HG03045 (cell line): ENCODE data around the gene GSTK1.

Experiments
- ATAC-seq: cut with Tn5 transposase; IDR thresholded peaks from one replicate; pipeline ENCODE4 v1.9.1; 2021; ENCODE audit warnings: mild to moderate bottlenecking, moderate library complexity; ENCODE audit not compliant: unreplicated experiment

GSTK1 gene

DNA sequence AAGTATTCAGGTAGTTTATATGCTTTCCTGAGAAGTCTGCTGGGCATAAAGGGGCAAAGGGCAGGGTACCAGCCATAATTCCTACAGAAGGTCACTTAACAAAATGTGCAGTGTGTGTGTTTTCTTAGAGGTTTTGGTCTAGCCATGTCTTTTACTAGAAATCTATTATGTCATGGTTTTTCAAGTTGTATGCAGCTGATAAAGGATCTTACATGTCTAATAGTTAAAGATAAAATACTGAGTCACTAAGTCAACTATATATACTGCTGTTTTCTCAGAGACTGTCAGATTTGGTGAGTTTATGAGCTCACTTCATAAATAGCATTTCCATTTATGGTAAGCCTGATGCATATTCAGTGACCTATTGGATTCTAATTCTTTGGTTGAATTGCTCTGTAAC lies 32.6 kb downstream of the GSTK1 start:
- no peak for ATAC-seq

DNA sequence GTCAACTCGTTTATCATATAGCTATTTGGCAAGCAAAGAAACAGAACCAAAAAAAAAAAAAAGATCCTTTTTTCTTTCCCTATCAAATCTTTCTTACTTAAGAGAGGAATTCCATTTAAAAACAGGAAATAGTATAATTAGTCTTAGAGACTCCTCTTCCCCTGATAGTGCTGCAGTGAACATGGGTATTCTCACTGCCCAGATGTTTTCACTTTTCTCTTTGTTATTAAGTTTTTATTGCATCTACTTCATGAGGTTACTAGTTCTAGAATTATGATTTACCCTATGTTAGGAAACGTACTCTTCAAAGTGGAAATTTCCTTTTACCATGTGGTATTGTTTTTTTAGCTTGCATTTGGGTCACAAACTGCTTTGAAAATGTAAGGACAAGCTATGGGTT lies 33.4 kb downstream of the GSTK1 start:
- no peak for ATAC-seq

DNA sequence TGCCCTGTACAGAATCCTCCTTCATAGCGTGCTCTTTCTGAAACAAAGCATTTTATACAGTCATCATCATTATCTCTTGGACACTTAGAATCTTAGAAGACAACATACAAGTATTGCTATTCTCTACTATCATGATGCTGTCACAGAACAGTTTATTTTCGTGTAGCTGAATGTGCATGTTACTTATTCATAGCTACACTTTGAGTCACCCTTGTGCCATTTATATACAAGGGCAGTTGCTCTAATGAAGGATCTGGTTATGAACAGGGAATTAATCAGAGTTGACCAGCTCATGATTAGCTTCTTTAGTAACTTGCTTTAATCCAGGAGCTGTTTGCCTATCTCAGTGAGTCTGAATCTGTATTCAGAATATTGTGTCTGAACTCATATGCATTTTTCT lies 36.1 kb downstream of the GSTK1 start:
- ATAC-seq, result no peak

DNA sequence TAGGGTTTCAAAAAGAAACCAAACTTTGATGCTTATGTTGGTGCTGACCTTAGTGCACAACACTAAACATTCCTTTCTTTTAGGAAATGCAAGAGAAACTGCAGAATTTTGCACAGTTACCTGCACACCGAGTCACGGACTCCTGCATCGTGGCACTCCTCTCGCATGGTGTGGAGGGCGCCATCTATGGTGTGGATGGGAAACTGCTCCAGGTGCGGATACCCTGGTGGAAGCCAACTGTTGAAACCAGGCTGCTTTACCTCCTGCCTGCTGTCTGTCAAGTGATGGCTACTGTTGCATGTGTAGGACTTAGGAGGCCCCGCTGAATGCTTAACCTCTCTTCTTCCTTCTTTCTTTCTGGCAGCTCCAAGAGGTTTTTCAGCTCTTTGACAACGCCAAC lies 36.6 kb downstream of the GSTK1 start:
- no peak for ATAC-seq

DNA sequence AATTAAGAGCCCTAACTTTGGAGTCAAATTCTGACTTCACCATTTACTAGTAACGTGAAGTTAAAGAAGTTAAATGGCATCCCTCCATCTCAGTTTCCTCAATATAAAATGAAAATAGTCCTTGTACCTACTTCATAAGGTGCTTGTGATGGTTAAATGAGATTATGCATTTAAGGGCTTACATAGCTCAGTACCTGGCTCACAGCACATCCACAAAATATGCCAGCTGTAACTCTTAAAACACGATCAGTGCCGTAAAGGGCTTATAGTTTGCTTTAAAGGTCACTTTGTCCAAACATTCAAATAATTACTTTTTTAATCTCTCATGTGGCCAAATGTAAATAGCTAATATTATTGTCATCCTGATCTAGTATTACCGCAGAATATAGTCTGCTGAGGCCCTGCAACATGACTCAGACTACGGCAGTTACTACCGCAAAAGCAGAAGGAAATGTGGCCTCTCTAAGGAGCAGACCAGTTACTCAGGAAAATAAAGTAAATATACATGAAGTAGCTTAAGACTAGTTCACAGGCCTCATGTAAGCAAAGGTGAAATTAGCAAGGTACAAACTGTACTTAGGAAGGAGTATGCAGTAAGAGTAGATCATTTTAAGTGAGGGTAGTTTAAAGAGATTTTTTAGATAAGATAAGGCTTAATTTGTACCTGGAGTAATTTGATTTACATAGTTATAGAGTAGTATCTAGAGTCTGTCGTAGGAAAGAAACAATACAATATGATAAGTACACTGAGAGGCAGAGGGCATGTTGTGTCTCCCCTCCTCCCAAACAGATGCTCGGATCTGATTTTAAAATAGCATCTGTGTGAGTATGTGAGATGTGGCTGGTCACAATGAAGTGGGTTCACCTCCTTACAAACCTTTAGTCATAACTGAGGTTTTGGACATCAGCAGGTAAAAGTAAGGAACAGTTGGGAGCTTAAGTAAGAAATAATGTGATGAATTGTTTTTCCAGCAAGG lies 38.0 kb downstream of the GSTK1 start:
- no peak for ATAC-seq

DNA sequence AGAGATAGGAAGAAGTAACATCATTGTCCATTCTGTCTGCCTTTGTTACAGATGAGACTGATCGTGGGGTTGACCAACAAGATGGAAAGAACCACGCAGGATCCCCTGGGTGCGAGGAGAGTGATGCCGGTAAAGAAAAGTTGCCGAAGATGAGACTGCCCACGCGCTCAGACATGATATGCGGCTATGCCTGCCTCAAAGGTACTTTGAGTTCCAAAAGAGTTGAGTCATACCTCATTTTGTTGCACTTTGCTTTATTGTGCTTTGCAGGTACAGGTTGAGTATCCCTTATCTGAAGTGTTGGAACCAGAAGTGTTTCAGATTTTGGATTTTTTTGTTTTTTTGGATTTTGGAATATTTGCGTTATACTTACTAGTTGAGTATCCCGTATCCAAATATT lies 40.5 kb downstream of the GSTK1 start:
- ATAC-seq, result no peak

DNA sequence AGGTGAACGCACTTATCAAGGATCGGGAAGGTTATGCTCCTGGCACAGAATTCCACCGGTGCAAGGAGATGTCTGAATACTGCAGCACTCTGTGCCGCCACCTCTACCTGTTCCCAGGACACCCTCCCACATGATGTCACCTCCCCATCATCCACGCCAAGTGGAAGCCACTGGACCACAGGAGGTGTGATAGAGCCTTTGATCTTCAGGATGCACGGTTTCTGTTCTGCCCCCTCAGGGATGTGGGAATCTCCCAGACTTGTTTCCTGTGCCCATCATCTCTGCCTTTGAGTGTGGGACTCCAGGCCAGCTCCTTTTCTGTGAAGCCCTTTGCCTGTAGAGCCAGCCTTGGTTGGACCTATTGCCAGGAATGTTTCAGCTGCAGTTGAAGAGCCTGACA lies 41.7 kb downstream of the GSTK1 start:
- no peak for ATAC-seq

DNA sequence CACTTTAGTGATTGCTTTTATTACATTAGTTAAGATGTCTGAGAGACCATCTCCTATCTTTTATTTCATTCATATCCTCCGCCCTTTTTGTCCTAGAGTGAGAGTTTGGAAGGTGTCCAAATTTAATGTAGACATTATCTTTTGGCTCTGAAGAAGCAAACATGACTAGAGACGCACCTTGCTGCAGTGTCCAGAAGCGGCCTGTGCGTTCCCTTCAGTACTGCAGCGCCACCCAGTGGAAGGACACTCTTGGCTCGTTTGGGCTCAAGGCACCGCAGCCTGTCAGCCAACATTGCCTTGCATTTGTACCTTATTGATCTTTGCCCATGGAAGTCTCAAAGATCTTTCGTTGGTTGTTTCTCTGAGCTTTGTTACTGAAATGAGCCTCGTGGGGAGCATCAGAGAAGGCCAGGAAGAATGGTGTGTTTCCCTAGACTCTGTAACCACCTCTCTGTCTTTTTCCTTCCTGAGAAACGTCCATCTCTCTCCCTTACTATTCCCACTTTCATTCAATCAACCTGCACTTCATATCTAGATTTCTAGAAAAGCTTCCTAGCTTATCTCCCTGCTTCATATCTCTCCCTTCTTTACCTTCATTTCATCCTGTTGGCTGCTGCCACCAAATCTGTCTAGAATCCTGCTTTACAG lies 42.3 kb downstream of the GSTK1 start:
- ATAC-seq, result no peak

DNA sequence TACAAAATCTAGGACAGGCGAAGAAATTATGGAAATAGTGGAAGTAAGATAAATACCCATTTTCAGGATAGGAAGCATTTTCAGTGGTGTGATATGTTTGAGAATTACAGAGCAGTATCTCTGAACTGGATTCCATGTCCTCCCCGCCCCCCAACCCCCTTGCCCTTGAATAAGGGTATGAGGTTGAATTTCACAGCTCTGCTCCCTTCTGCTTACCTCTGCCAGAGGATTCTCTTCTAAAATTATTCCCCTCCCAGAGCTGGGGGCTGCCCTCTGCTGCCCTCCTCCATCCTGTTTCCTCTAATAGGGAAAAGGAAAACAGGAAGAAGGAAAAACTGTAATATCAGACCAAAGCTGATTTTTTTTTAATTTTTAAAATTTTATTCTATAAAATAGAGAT lies 45.4 kb downstream of the GSTK1 start:
- ATAC-seq, result no peak

DNA sequence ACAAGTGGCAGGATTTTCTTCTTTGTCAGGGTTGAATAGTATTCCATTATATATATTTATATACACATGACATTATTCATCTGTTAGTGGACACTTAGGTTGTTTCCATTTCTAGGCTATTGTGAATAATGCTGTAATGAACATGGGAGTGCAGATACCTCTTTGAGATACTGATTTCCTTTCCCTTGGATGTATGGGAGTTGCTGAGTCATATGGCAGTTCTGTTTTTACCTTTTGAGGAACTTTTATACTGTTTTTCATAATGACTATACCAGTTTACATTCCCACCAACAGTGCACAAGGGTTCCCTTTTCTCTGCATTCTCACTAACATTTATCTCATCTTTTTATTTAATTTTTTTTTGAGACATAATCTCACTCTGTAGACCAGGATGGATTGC lies 50.9 kb downstream of the GSTK1 start:
- ATAC-seq, result no peak

DNA sequence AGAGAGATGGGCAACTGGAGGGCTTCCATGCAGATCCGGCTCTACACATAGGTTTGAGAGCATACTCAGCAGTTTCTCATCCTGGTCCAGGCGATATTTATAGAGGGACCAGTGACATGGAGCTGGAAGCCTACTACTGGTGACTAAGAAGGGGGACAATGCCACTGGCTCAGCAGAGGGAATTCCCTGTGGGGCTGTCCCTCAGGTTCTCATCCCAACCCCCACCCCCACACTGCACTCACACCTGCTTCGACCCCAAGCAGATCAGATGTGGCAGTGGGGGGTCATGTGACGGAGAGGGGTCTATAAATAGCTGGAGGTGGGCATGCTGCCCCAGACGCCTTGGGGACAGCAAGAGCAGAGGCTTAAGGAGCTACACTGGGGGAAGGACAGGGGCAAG lies 52.5 kb downstream of the GSTK1 start, which contains the start of gene CLCN1:
CLCN1 (plus strand) TSS at position 336 of the 400 bp plus-strand sequence. CDS start 102 bp downstream, outside the sequence.
- ATAC-seq, result no peak

DNA sequence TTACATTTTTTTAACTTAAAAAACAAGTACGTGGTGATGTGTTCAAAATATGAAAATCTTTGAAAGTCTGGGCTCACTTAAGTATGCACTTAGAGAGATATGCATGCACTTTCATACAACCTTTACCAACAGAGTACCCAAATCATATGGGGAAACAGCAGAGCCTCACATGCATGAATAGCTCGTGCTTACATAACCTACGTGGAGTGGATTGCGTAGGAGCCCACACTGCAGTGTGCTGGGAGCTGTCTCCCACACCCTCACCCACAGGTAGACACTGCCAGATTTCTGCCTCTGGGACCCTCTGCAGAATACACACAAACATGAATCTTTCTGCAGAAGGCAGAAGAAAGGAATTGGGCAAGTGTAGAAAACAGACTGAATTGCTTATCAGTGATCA lies 53.3 kb downstream of the GSTK1 start:
- no peak for ATAC-seq

DNA sequence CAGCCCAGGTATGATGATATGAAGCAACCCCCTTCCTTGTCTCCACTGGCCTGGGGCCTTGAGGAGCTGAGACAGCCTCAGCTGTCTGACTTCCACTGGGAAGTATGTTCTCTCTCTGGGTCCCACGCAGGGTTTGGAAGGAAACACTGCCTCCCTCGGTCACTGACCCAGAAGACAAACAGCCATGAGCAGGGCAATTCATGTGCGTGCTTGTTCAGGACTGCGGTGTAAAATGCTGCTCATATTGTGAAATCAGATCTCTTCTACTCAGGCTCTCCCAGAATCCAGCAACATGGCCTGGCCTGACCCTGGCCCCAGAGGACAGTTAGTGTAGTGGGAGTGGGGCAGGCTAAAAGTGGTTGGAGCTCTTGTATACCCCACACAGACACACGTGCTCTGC lies 55.4 kb downstream of the GSTK1 start:
- no peak for ATAC-seq
